Suprapubic skin (tissue), 4 donors: ENCODE data around the gene VAT1L. TPM values are rescaled to one million over a fixed set of nuclear protein-coding genes. Genes with fewer than 3 reads are reported as not detected.

Experiments used
- DNase-seq, 2 donors: peaks; one replicate each; pipeline ENCODE4 v3.0.0-alpha.2; 2019; ENCODE audit warnings: low spot score in 2 of 2
- H3K27ac ChIP-seq: fragments of 200-600 bp; sonication (generic); one replicate; pipeline ENCODE4 v1.5.1; 2019
- H3K27me3 ChIP-seq: fragments of 200-600 bp; sonication (generic); one replicate; pipeline ENCODE4 v1.5.1; 2019
- H3K36me3 ChIP-seq: fragments of 200-600 bp; sonication (generic); one replicate; pipeline ENCODE4 v1.5.1; 2019
- H3K4me1 ChIP-seq: fragments of 200-600 bp; sonication (generic); one replicate; pipeline ENCODE4 v1.5.1; 2019
- H3K4me3 ChIP-seq: fragments of 200-600 bp; sonication (generic); one replicate; pipeline ENCODE4 v1.5.1; 2019; ENCODE audit warnings: mild to moderate bottlenecking
- H3K9me3 ChIP-seq: fragments of 200-600 bp; sonication (generic); one replicate; pipeline ENCODE4 v1.5.1; 2019
- CTCF ChIP-seq, 2 donors: fragments of 200-600 bp in 1 of 2; fragments of 450-650 bp in 1 of 2; sonication (generic) in 1 of 2; IDR thresholded peaks; one replicate each; pipeline ENCODE4 v1.5.1; 2016 to 2019; ENCODE audit warnings: antibody characterized with exemption in 2 of 2, mild to moderate bottlenecking in 1 of 2, moderate library complexity in 1 of 2
- EP300 ChIP-seq: sonication (generic); formaldehyde crosslinking; IDR thresholded peaks from one replicate; pipeline ENCODE4 v1.6.1; 2017; ENCODE audit warnings: antibody characterized with exemption
- POLR2A ChIP-seq, 2 donors: fragments of 450-650 bp; IDR thresholded peaks; one replicate each; pipeline ENCODE4 v1.6.1; 2017; ENCODE audit warnings: antibody characterized with exemption in 2 of 2, mild to moderate bottlenecking in 2 of 2, moderate library complexity in 2 of 2
- POLR2AphosphoS5 ChIP-seq, 3 donors: sonication (generic); formaldehyde crosslinking; IDR thresholded peaks; one replicate each; pipeline ENCODE4 v1.6.1; 2017; ENCODE audit warnings: antibody characterized with exemption in 3 of 3
- WGBS: methylation state at CpG from one replicate; pipeline ENCODE4 v1.1.5; 2018; 5-methylcytosine and 5-hydroxymethylcytosine counted together
- total RNA-seq, 4 donors: library from RNA; depleted of rRNA; stranded (reverse); fragments of >200 nt; gene quantifications; one replicate each; pipeline ENCODE4 v1.1.0, GENCODE V29; 2016

VAT1L gene
- total RNA-seq, 4 donors from 2014 or later = 0.15 TPM; not detected in 3

- Histone ChIP-seq H3K27ac (no peak overlapping the region), H3K4me1 (no peaks in the 10 kb centered on the region), H3K27me3 (peaks cover 27% of the 10 kb centered on the region), H3K4me3 (no peak overlapping the region), H3K36me3 (no peaks in the 10 kb centered on the region), H3K9me3 (no peaks in the 10 kb centered on the region)
- WGBS = 80% methylated on average over 4 of the region's 4 CpGs
- no peak for DNase-seq
- no peak for TF ChIP-seq POLR2A (IDR thresholded peaks at IDR 0.05)
- no peak for TF ChIP-seq EP300
- no peak for TF ChIP-seq POLR2AphosphoS5 (IDR thresholded peaks at IDR 0.05)
- TF ChIP-seq CTCF (IDR thresholded peaks at IDR 0.05) = no peak
These were observed 137.2 kb downstream of the VAT1L start for GRCh38 chr16:77925531-77925930.

- H3K27ac ChIP-seq = no peak overlapping the region
- H3K9me3 ChIP-seq = no peaks in the 10 kb centered on the region
- H3K27me3 ChIP-seq = peaks cover 24% of the 10 kb centered on the region
- DNase-seq = no peak
- TF ChIP-seq POLR2AphosphoS5 (IDR thresholded peaks at IDR 0.05) (no peak), EP300 (no peak), CTCF (IDR thresholded peaks at IDR 0.05) (no peak), POLR2A (IDR thresholded peaks at IDR 0.05) (no peak)
- H3K4me1 ChIP-seq = no peaks in the 10 kb centered on the region
- no peaks in the 10 kb centered on the region for H3K36me3 ChIP-seq
- no peak overlapping the region for H3K4me3 ChIP-seq
These were observed 139.7 kb downstream of the VAT1L start for GRCh38 chr16:77928096-77928495.

GRCh38 chr16:77929004-77929403 lies 140.6 kb downstream of the VAT1L start:
- DNase-seq = no peak
- H3K9me3 ChIP-seq = no peaks in the 10 kb centered on the region
- H3K27ac ChIP-seq = no peak overlapping the region
- no peak overlapping the region for H3K4me3 ChIP-seq
- H3K27me3 ChIP-seq = peaks cover 20% of the 10 kb centered on the region
- 92% methylated on average over 8 of the region's 8 CpGs for WGBS
- TF ChIP-seq CTCF (IDR thresholded peaks at IDR 0.05) (no peak), POLR2A (IDR thresholded peaks at IDR 0.05) (no peak), EP300 (no peak), POLR2AphosphoS5 (IDR thresholded peaks at IDR 0.05) (no peak)
- no peaks in the 10 kb centered on the region for H3K4me1 ChIP-seq
- no peaks in the 10 kb centered on the region for H3K36me3 ChIP-seq

GRCh38 chr16:77931058-77931457 lies 142.7 kb downstream of the VAT1L start:
- no peak for DNase-seq
- Histone ChIP-seq H3K36me3 (no peaks in the 10 kb centered on the region), H3K27me3 (peaks cover 6% of the 10 kb centered on the region), H3K4me3 (no peak overlapping the region), H3K9me3 (no peaks in the 10 kb centered on the region), H3K27ac (no peak overlapping the region), H3K4me1 (no peaks in the 10 kb centered on the region)
- WGBS = 71% methylated on average over 4 of the region's 4 CpGs
- TF ChIP-seq POLR2AphosphoS5 (IDR thresholded peaks at IDR 0.05) = no peak
- no peak for TF ChIP-seq EP300
- no peak for TF ChIP-seq CTCF (IDR thresholded peaks at IDR 0.05)
- TF ChIP-seq POLR2A (IDR thresholded peaks at IDR 0.05) = no peak

GRCh38 chr16:77937473-77938149 lies 149.2 kb downstream of the VAT1L start:
- Histone ChIP-seq H3K36me3 (no peaks in the 10 kb centered on the region), H3K4me1 (no peaks in the 10 kb centered on the region), H3K9me3 (no peaks in the 10 kb centered on the region), H3K27ac (no peak overlapping the region), H3K27me3 (peaks cover 1% of the 10 kb centered on the region), H3K4me3 (no peak overlapping the region)
- 40% methylated on average over 7 of the region's 7 CpGs for WGBS
- no peak for TF ChIP-seq EP300
- TF ChIP-seq CTCF (IDR thresholded peaks at IDR 0.05) = no peak
- TF ChIP-seq POLR2A (IDR thresholded peaks at IDR 0.05) = no peak
- no peak for TF ChIP-seq POLR2AphosphoS5 (IDR thresholded peaks at IDR 0.05)
- no peak for DNase-seq
